Measurements from ENCODE around the gene BNIP5.

GRCh38 chr6:36381502-36382389 lies 45.1 kb upstream of the BNIP5 start:
- no peak for TF ChIP-seq CTCF (IDR thresholded peaks at IDR 0.05)
- TF ChIP-seq POLR2A (IDR thresholded peaks at IDR 0.05), result no peak
